Measurements from ENCODE around the gene SPEM1. TPM values are rescaled to one million over a fixed set of nuclear protein-coding genes. Genes with fewer than 3 reads are reported as not detected.
A peak's percentile ranks its signal among the peaks of the same experiment; 100 is the strongest.

Gene SPEM1
- total and polyA plus RNA-seq, 2 of the 13 experiments (the other 11 are each of a cell fraction or from before 2014, with no cell fraction given): not detected

DNA sequence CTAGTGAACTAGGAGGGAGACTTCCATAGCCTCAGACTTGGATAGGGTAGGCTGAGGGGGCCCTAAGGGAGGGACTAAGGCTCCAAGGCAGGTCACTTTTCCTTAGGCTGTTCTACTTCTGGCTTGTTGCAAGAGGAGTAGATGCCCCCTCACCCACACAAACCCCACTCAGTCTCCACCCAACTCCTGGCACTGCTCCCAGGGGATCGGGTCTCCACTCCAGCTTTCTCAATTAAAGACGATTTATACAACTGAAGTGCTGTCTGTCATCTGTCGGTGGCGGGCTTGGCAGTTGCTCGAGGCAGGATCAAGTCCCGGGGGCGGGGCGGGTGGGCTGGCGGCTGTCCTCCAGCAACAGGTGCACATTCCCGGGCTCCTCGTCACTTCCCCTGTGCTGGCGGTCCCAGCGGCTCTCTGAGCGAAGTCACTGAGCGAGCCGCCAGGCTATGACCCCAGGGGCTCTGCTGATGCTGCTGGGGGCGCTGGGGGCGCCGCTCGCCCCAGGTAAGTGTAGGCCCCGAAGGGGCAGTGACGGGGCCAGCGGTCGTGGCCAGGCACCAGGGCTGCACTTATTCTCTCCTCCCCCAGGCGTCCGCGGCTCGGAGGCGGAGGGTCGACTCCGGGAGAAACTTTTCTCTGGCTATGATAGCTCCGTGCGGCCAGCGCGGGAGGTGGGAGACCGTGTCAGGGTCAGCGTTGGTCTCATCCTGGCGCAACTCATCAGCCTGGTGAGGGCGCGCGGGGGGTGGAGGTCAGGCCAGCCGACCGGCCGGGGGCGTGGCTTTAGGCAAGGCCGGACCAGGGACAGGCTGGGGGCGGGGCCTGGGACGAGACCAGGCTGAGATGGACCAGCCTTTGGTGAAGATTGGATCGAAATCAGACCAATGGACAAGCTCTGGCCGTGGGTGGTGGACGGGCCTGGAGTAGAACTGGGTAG is 24.8 kb downstream of the SPEM1 start, which contains the start of gene CHRNB1 (continued):
- TF ChIP-seq JUND (CRISPR knock-in tag; IDR thresholded peaks at IDR 0.05) (no peak), ZNF501 (CRISPR knock-in tag; IDR thresholded peaks at IDR 0.05) (peak; percentile 85), CCDC6 (CRISPR knock-in tag; IDR thresholded peaks at IDR 0.05) (no peak), ZSCAN12 (CRISPR knock-in tag; IDR thresholded peaks at IDR 0.05) (no peak), ZNF572 (CRISPR knock-in tag; IDR thresholded peaks at IDR 0.05) (no peak), GATAD1 (CRISPR knock-in tag; IDR thresholded peaks at IDR 0.05) (peak; percentile 68), ZNF83 (CRISPR knock-in tag; IDR thresholded peaks at IDR 0.05; ENCODE audit: borderline replicate concordance) (no peak), ZKSCAN5 (CRISPR knock-in tag; IDR thresholded peaks at IDR 0.05) (no peak), ZNF496 (CRISPR knock-in tag; IDR thresholded peaks at IDR 0.05; ENCODE audit: insufficient replicate concordance) (no peak), KMT2A (CRISPR knock-in tag; IDR thresholded peaks at IDR 0.05) (peak; percentile 57), ZNF230 (CRISPR knock-in tag; IDR thresholded peaks at IDR 0.05) (no peak; the same call in 1 of the 2 replicates), ZNF10 (CRISPR knock-in tag; IDR thresholded peaks at IDR 0.05; ENCODE audit: borderline replicate concordance, low read depth) (no peak), PAF1 (CRISPR knock-in tag; IDR thresholded peaks at IDR 0.05) (no peak), ZSCAN22 (CRISPR knock-in tag; IDR thresholded peaks at IDR 0.05) (no peak), HMGA1 (CRISPR knock-in tag; conservative IDR thresholded peaks at IDR 0.05) (no peak), GATAD2A (CRISPR knock-in tag; IDR thresholded peaks at IDR 0.05) (peak; percentile 58), ZNF75D (CRISPR knock-in tag; IDR thresholded peaks at IDR 0.05; ENCODE audit: borderline replicate concordance) (no peak)
- TF ChIP-seq, protein P1, sequence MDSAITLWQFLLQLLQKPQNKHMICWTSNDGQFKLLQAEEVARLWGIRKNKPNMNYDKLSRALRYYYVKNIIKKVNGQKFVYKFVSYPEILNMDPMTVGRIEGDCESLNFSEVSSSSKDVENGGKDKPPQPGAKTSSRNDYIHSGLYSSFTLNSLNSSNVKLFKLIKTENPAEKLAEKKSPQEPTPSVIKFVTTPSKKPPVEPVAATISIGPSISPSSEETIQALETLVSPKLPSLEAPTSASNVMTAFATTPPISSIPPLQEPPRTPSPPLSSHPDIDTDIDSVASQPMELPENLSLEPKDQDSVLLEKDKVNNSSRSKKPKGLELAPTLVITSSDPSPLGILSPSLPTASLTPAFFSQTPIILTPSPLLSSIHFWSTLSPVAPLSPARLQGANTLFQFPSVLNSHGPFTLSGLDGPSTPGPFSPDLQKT (CRISPR knock-in tag; IDR thresholded peaks at IDR 0.05; ENCODE audit: borderline replicate concordance): no peak
- TF ChIP-seq, protein P2, sequence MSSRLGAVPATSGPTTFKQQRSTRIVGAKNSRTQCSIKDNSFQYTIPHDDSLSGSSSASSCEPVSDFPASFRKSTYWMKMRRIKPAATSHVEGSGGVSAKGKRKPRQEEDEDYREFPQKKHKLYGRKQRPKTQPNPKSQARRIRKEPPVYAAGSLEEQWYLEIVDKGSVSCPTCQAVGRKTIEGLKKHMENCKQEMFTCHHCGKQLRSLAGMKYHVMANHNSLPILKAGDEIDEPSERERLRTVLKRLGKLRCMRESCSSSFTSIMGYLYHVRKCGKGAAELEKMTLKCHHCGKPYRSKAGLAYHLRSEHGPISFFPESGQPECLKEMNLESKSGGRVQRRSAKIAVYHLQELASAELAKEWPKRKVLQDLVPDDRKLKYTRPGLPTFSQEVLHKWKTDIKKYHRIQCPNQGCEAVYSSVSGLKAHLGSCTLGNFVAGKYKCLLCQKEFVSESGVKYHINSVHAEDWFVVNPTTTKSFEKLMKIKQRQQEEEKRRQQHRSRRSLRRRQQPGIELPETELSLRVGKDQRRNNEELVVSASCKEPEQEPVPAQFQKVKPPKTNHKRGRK (CRISPR knock-in tag; IDR thresholded peaks at IDR 0.05): no peak
- TF ChIP-seq, protein P3, sequence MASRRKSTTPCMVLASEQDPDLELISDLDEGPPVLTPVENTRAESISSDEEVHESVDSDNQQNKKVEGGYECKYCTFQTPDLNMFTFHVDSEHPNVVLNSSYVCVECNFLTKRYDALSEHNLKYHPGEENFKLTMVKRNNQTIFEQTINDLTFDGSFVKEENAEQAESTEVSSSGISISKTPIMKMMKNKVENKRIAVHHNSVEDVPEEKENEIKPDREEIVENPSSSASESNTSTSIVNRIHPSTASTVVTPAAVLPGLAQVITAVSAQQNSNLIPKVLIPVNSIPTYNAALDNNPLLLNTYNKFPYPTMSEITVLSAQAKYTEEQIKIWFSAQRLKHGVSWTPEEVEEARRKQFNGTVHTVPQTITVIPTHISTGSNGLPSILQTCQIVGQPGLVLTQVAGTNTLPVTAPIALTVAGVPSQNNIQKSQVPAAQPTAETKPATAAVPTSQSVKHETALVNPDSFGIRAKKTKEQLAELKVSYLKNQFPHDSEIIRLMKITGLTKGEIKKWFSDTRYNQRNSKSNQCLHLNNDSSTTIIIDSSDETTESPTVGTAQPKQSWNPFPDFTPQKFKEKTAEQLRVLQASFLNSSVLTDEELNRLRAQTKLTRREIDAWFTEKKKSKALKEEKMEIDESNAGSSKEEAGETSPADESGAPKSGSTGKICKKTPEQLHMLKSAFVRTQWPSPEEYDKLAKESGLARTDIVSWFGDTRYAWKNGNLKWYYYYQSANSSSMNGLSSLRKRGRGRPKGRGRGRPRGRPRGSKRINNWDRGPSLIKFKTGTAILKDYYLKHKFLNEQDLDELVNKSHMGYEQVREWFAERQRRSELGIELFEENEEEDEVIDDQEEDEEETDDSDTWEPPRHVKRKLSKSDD (CRISPR knock-in tag; IDR thresholded peaks at IDR 0.05; ENCODE audit: low read depth): 0 out of 2 replicates have a peak, but pooled peaks have one; percentile 32
- TF ChIP-seq, protein P4, sequence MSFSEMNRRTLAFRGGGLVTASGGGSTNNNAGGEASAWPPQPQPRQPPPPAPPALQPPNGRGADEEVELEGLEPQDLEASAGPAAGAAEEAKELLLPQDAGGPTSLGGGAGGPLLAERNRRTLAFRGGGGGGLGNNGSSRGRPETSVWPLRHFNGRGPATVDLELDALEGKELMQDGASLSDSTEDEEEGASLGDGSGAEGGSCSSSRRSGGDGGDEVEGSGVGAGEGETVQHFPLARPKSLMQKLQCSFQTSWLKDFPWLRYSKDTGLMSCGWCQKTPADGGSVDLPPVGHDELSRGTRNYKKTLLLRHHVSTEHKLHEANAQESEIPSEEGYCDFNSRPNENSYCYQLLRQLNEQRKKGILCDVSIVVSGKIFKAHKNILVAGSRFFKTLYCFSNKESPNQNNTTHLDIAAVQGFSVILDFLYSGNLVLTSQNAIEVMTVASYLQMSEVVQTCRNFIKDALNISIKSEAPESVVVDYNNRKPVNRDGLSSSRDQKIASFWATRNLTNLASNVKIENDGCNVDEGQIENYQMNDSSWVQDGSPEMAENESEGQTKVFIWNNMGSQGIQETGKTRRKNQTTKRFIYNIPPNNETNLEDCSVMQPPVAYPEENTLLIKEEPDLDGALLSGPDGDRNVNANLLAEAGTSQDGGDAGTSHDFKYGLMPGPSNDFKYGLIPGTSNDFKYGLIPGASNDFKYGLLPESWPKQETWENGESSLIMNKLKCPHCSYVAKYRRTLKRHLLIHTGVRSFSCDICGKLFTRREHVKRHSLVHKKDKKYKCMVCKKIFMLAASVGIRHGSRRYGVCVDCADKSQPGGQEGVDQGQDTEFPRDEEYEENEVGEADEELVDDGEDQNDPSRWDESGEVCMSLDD (CRISPR knock-in tag; IDR thresholded peaks at IDR 0.05; ENCODE audit: borderline replicate concordance): peak; percentile 54; the same call in 1 of the 2 replicates
